ENCODE data around the gene CYFIP1. TPM values are rescaled to one million over a fixed set of nuclear protein-coding genes. Genes with fewer than 3 reads are reported as not detected.

Gene CYFIP1
- polyA plus RNA-seq, 1 experiment = 93.4 TPM

GRCh38 chr15:22883196-22883595, 97.0 kb downstream of the CYFIP1 start:
- ChIA-PET POLR2A (no interaction called here), CTCF (no interaction called here)
- no peaks in the 10 kb centered on the region for H3K27me3 ChIP-seq (ENCODE audit: control insufficient read depth, insufficient read depth, low read length)
- TF ChIP-seq, protein P1, sequence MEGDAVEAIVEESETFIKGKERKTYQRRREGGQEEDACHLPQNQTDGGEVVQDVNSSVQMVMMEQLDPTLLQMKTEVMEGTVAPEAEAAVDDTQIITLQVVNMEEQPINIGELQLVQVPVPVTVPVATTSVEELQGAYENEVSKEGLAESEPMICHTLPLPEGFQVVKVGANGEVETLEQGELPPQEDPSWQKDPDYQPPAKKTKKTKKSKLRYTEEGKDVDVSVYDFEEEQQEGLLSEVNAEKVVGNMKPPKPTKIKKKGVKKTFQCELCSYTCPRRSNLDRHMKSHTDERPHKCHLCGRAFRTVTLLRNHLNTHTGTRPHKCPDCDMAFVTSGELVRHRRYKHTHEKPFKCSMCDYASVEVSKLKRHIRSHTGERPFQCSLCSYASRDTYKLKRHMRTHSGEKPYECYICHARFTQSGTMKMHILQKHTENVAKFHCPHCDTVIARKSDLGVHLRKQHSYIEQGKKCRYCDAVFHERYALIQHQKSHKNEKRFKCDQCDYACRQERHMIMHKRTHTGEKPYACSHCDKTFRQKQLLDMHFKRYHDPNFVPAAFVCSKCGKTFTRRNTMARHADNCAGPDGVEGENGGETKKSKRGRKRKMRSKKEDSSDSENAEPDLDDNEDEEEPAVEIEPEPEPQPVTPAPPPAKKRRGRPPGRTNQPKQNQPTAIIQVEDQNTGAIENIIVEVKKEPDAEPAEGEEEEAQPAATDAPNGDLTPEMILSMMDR (IDR thresholded peaks at IDR 0.05; ENCODE audit: insufficient read depth, low read depth, low read length) = no peak
- no peak for DNase-seq (ENCODE audit: low read depth)
- no peak overlapping the region for H3K4me3 ChIP-seq (ENCODE audit: low read depth, low read length)
- H3K36me3 ChIP-seq (ENCODE audit: control insufficient read depth, insufficient read depth, low read length) = peaks cover 22% of the 10 kb centered on the region

DNA sequence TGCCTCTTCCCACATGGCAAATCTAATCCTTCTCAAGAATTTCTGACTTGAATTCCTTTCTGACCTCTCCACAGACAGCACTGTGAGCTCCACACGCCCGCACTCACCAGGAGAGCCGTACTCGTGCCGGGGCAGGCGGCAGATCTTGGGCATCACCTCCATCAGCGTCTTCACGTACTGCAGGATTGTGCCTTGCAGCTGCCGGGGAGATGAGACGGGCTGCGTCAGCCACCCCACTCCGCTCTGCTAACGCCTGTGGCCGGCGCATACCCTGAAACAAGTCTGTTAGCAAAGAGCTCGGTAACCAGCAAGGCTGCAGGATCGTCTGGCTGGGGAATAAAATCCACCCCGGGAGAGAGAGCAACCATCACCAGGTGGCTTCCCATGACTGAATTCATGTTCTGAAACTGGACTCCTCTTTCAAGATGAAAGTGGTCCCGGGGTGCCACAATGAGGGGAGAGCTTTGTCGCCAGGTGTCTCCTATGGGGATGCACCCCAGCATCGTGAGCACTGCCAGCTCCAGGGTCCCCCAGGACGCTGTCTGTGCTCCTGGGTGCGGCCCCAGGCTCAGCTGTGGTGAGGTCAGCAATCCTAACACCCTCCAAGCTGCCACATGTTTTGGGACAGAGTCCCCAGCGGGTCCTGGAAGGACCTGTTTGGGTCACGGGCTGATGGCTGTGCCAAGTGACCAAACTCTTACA, 98.3 kb downstream of the CYFIP1 start:
- ChIA-PET POLR2A (no interaction called here), CTCF (interaction anchor here (1.0 kb wide), 1 partner anchor 13 kb away, joined by 3 read pairs; no protein-coding TSS in a partner anchor)
- TF ChIP-seq, protein P1 (IDR thresholded peaks at IDR 0.05; ENCODE audit: insufficient read depth, low read depth, low read length) = no peak
- Histone ChIP-seq H3K27me3 (ENCODE audit: control insufficient read depth, insufficient read depth, low read length) (no peaks in the 10 kb centered on the region), H3K36me3 (ENCODE audit: control insufficient read depth, insufficient read depth, low read length) (peaks cover 27% of the 10 kb centered on the region), H3K4me3 (ENCODE audit: low read depth, low read length) (no peak overlapping the region)
- DNase-seq (ENCODE audit: low read depth) = no peak

DNA sequence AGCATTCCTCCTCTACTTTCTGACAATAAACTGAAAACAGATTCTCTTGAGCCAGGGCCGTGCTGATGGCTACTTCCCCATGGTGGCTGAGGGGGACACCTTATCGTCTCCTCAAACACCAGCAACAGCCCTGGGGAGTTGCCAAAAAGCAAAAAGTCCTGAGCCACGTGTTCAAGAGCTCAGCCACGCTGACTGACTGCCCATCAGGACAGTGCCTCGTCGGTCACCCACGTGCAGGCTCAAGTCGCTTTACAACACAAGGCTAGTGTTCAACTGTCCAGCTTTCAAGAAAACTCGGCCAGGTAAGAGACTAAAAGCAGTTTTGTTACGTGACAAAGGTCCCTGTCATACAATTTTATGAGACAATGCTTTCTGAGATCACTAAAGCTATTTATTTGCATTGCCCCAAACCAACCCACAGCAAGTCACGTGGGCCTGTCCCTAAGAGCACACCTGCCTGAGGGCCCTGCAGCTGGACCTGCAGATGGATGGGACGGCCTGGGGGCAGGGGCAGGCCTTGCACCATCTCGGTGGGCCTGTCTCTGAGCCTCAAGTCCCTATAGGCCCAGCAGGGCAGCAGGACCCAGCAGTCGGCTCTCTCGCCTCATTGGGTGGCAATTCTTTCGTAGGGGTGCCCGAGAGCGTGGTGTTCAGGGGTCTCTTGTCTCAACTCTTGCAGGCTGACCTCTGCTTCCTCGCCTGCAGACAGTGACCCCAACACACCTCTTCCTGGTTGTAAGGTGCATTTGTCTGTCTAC, 99.0 kb downstream of the CYFIP1 start:
- TF ChIP-seq, protein P1 (IDR thresholded peaks at IDR 0.05; ENCODE audit: insufficient read depth, low read depth, low read length) = no peak
- ChIA-PET CTCF (interaction anchor here (1.0 kb wide), 1 partner anchor 12 kb away, joined by 3 read pairs; no protein-coding TSS in a partner anchor), POLR2A (no interaction called here)
- no peak overlapping the region for H3K4me3 ChIP-seq (ENCODE audit: low read depth, low read length)
- no peaks in the 10 kb centered on the region for H3K27me3 ChIP-seq (ENCODE audit: control insufficient read depth, insufficient read depth, low read length)
- DNase-seq (ENCODE audit: low read depth) = no peak
- peaks cover 27% of the 10 kb centered on the region for H3K36me3 ChIP-seq (ENCODE audit: control insufficient read depth, insufficient read depth, low read length)

DNA sequence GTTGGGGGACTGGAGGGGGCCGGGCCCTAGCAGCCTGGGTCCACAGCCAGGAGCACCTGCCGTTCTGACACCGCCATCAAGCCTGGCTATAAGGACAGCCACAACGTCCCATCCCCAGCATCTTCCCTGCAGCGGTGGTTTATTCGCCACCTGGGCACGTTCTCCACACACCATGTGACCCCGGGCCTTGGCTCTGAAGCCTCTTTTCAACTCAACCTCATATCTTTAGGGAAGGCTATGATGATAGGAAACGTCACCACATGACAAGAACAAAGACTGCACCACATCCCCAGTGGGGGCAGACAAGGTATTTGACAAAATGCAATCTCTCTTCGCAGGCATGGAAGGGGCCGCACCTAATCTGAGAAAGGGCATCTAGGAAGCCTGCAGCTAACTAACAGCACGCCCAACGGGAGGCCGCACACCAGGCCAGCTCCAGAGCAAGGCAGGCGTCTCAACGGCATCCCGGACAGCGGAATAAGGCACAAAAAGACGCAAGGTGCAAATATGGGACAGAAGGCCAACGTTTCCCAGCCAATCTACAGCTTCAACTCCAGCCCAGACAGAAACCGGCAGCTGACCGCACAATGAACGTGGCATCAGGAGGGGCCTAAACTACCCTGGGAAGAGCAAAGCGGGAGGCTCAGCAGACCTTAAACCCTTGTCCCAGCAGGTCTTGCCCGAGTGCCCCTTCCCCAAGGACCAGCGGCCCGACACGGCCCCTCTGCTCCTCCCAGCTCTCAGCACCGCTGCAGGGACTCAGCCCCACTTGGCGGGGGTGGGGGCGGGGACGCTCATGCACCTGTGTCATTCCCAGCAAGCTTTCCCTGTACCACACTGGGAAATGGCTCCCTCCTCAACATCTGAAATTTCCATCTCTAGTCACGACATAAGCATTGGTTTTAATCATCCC, 99.8 kb downstream of the CYFIP1 start:
- CTCF ChIA-PET = interaction anchor here (1.0 kb wide), 1 partner anchor 11 kb away, joined by 3 read pairs; no protein-coding TSS in a partner anchor
- DNase-seq (ENCODE audit: low read depth) = no peak

More for the DNA sequence above, 99.8 kb downstream of the CYFIP1 start:
- Histone ChIP-seq H3K27me3 (ENCODE audit: control insufficient read depth, insufficient read depth, low read length) (no peaks in the 10 kb centered on the region), H3K36me3 (ENCODE audit: control insufficient read depth, insufficient read depth, low read length) (peaks cover 27% of the 10 kb centered on the region), H3K4me3 (ENCODE audit: low read depth, low read length) (no peak overlapping the region)
- POLR2A ChIA-PET = no interaction called here
- TF ChIP-seq, protein P1 (IDR thresholded peaks at IDR 0.05; ENCODE audit: insufficient read depth, low read depth, low read length) = no peak
